Mesendoderm (in vitro differentiated cells): ENCODE measurements around the gene TMEM218.
A peak's percentile ranks its signal among the peaks of the same experiment; 100 is the strongest.

Source experiments
- DNase-seq: peaks from one replicate; pipeline ENCODE4 v3.0.0; 2013
- H2AK5ac ChIP-seq: 2 replicates; pipeline ENCODE4 v1.6.1; 2013; ENCODE audit warnings: low read length, inconsistent platforms
- H2BK120ac ChIP-seq: 2 replicates; pipeline ENCODE4 v1.6.1; 2013; ENCODE audit warnings: low read depth, mild to moderate bottlenecking, low read length, moderate library complexity, mixed read lengths
- H2BK15ac ChIP-seq: replicated peaks from 2 replicates; pipeline ENCODE4 v1.6.1; 2013; ENCODE audit warnings: low read depth, mild to moderate bottlenecking, moderate library complexity
- H2BK5ac ChIP-seq: 2 replicates; pipeline ENCODE4 v1.6.1; 2013; ENCODE audit warnings: low read length, inconsistent platforms
- H3K18ac ChIP-seq: 2 replicates; pipeline ENCODE4 v1.6.1; 2013; ENCODE audit warnings: mild to moderate bottlenecking, low read length, mixed read lengths
- H3K23ac ChIP-seq: one replicate; pipeline ENCODE4 v1.6.1; 2013; ENCODE audit warnings: low read length
- H3K27ac ChIP-seq: 2 replicates; pipeline ENCODE4 v1.5.1; 2013; ENCODE audit warnings: low read depth, mild to moderate bottlenecking, inconsistent platforms, low read length, moderate library complexity
- H3K27me3 ChIP-seq: 2 replicates; pipeline ENCODE4 v1.6.1; 2013; ENCODE audit warnings: low read length, control low read depth, mild to moderate bottlenecking, inconsistent platforms; ENCODE audit not compliant: insufficient read depth, poor library complexity
- H3K36me3 ChIP-seq: 2 replicates; pipeline ENCODE4 v1.6.1; 2013; ENCODE audit warnings: low read length, inconsistent platforms; ENCODE audit not compliant: control insufficient read depth, insufficient read depth
- H3K4ac ChIP-seq: one replicate; pipeline ENCODE4 v1.6.1; 2013; ENCODE audit warnings: low read depth, mild to moderate bottlenecking, low read length, moderate library complexity
- H3K4me1 ChIP-seq: 2 replicates; pipeline ENCODE4 v1.6.1; 2013; ENCODE audit warnings: low read depth, low read length, inconsistent platforms; ENCODE audit not compliant: control insufficient read depth
- H3K4me2 ChIP-seq: 2 replicates; pipeline ENCODE4 v1.6.1; 2013; ENCODE audit warnings: low read length
- H3K4me3 ChIP-seq: 2 replicates; pipeline ENCODE4 v1.5.1; 2013; ENCODE audit warnings: mild to moderate bottlenecking, low read length
- H3K56ac ChIP-seq: one replicate; pipeline ENCODE4 v1.6.1; 2013; ENCODE audit warnings: low read length
- H3K79me1 ChIP-seq: 2 replicates; pipeline ENCODE4 v1.6.1; 2013; ENCODE audit warnings: low read length, inconsistent platforms
- H3K79me2 ChIP-seq: 2 replicates; pipeline ENCODE4 v1.6.1; 2013; ENCODE audit warnings: mild to moderate bottlenecking, low read length; ENCODE audit not compliant: control insufficient read depth, insufficient read depth
- H3K9ac ChIP-seq: 2 replicates; pipeline ENCODE4 v1.6.1; 2013; ENCODE audit warnings: low read length, inconsistent platforms
- H4K5ac ChIP-seq: one replicate; pipeline ENCODE4 v1.6.1; 2013; ENCODE audit warnings: low read length
- H4K8ac ChIP-seq: one replicate; pipeline ENCODE4 v1.6.1; 2013; ENCODE audit warnings: low read depth, mild to moderate bottlenecking, control low read depth, low read length, moderate library complexity
- WGBS: extraction: QIAGEN DNeasy Blood & Tissue Kit; methylation state at CpG from one replicate; pipeline ENCODE4 v1.1.7; 2013; ENCODE audit warnings: low lambda C conversion rate, missing lambda C conversion rate; ENCODE audit not compliant: insufficient coverage; ENCODE audit errors: extremely low coverage; 5-methylcytosine and 5-hydroxymethylcytosine counted together

TMEM218 gene

GRCh38 chr11:125055107-125055715, 56.2 kb downstream of the TMEM218 start:
- no peak overlapping the region for H3K23ac ChIP-seq

DNA sequence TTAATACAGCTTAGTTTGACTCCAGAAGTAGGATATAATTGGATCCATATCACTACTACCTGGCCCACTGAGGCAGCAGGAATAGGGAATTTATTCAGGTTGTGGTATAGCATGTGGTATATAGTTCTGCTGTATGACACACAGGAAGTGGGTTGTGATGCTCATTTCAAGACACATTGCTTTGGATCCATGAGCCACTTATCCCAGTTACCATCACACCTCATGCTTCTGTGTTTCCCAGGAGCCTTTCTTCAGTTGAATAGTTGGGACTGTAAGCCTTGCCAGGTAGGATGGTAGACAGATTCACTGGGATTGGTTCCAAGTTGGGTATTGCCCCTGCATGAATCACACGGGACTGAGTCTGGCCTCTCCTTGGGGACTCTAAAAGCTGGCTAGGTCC, 58.3 kb downstream of the TMEM218 start:
- Histone ChIP-seq H3K9ac (no peak overlapping the region), H2BK15ac (no peak overlapping the region), H2BK120ac (no peak overlapping the region), H3K56ac (no peak overlapping the region), H3K4me2 (no peak overlapping the region), H3K18ac (no peak overlapping the region), H3K4me1 (no peaks in the 10 kb centered on the region), H4K8ac (no peak overlapping the region), H3K4me3 (no peak overlapping the region), H4K5ac (no peak overlapping the region), H3K23ac (no peak overlapping the region), H2BK5ac (no peak overlapping the region), H3K79me2 (no peaks in the 10 kb centered on the region), H2AK5ac (no peak overlapping the region), H3K27ac (no peak overlapping the region), H3K4ac (no peak overlapping the region), H3K27me3 (no peaks in the 10 kb centered on the region), H3K36me3 (no peaks in the 10 kb centered on the region), H3K79me1 (no peaks in the 10 kb centered on the region)
- DNase-seq: no peak
- WGBS: no CpG with 5 or more reads among the region's 1 CpG

More at GRCh38 chr11:125055107-125055715, 56.2 kb downstream of the TMEM218 start:
- H3K79me2 ChIP-seq: no peaks in the 10 kb centered on the region
- no peaks in the 10 kb centered on the region for H3K79me1 ChIP-seq
- H4K8ac ChIP-seq: no peak overlapping the region
- H3K4ac ChIP-seq: no peak overlapping the region
- H2BK5ac ChIP-seq: no peak overlapping the region
- peak; percentile 84 for DNase-seq
- no peak overlapping the region for H2BK15ac ChIP-seq
- no peak overlapping the region for H4K5ac ChIP-seq
- H3K18ac ChIP-seq: no peak overlapping the region
- no peak overlapping the region for H3K27ac ChIP-seq
- H2BK120ac ChIP-seq: no peak overlapping the region
- H2AK5ac ChIP-seq: no peak overlapping the region
- no peak overlapping the region for H3K9ac ChIP-seq
- no CpG with 5 or more reads among the region's 2 CpGs for WGBS
- H3K27me3 ChIP-seq: no peaks in the 10 kb centered on the region
- no peak overlapping the region for H3K4me2 ChIP-seq
- H3K4me3 ChIP-seq: no peak overlapping the region
- no peaks in the 10 kb centered on the region for H3K36me3 ChIP-seq
- H3K56ac ChIP-seq: no peak overlapping the region
- no peaks in the 10 kb centered on the region for H3K4me1 ChIP-seq

GRCh38 chr11:125052047-125052446, 59.4 kb downstream of the TMEM218 start:
- H3K4me2 ChIP-seq: no peak overlapping the region
- H3K4ac ChIP-seq: no peak overlapping the region
- no peak overlapping the region for H3K18ac ChIP-seq
- H4K5ac ChIP-seq: no peak overlapping the region
- no peak overlapping the region for H2BK15ac ChIP-seq
- no peaks in the 10 kb centered on the region for H3K79me2 ChIP-seq
- H3K56ac ChIP-seq: no peak overlapping the region
- H3K36me3 ChIP-seq: no peaks in the 10 kb centered on the region
- H3K4me1 ChIP-seq: no peaks in the 10 kb centered on the region
- DNase-seq: no peak
- no peak overlapping the region for H3K4me3 ChIP-seq
- H3K27ac ChIP-seq: no peak overlapping the region
- no peak overlapping the region for H3K9ac ChIP-seq
- H2BK5ac ChIP-seq: no peak overlapping the region
- no peaks in the 10 kb centered on the region for H3K27me3 ChIP-seq
- H2BK120ac ChIP-seq: no peak overlapping the region
- H4K8ac ChIP-seq: no peak overlapping the region
- H3K79me1 ChIP-seq: no peaks in the 10 kb centered on the region
- H3K23ac ChIP-seq: no peak overlapping the region
- H2AK5ac ChIP-seq: no peak overlapping the region

GRCh38 chr11:125049164-125049792, 62.1 kb downstream of the TMEM218 start:
- no peaks in the 10 kb centered on the region for H3K79me2 ChIP-seq
- WGBS: no CpG with 5 or more reads among the region's 4 CpGs
- H2AK5ac ChIP-seq: no peak overlapping the region
- no peak overlapping the region for H3K4ac ChIP-seq
- H3K79me1 ChIP-seq: no peaks in the 10 kb centered on the region
- no peak overlapping the region for H3K9ac ChIP-seq
- DNase-seq: no peak
- H3K23ac ChIP-seq: no peak overlapping the region
- H3K18ac ChIP-seq: no peak overlapping the region
- H3K4me2 ChIP-seq: no peak overlapping the region
- H4K5ac ChIP-seq: no peak overlapping the region
- no peak overlapping the region for H3K4me3 ChIP-seq
- no peak overlapping the region for H2BK5ac ChIP-seq
- no peak overlapping the region for H2BK120ac ChIP-seq
- H3K36me3 ChIP-seq: no peaks in the 10 kb centered on the region
- H3K27me3 ChIP-seq: no peaks in the 10 kb centered on the region
- no peak overlapping the region for H3K56ac ChIP-seq
- H4K8ac ChIP-seq: no peak overlapping the region
- H3K27ac ChIP-seq: no peak overlapping the region
- H3K4me1 ChIP-seq: no peaks in the 10 kb centered on the region
- H2BK15ac ChIP-seq: no peak overlapping the region
